GM19328 (cell line): Measurements from ENCODE around the gene CCND1.
"Not testable (repeated sequence)": the region's sequence is repeated elsewhere in the genome, so short reads cannot be mapped to it uniquely, and the experiment has no call there.

ENCODE experiments used
- ATAC-seq: cut with Tn5 transposase; IDR thresholded peaks from one replicate; pipeline ENCODE4 v1.9.1; 2021; ENCODE audit warnings: mild to moderate bottlenecking, moderate library complexity; ENCODE audit not compliant: unreplicated experiment

CCND1 gene

DNA sequence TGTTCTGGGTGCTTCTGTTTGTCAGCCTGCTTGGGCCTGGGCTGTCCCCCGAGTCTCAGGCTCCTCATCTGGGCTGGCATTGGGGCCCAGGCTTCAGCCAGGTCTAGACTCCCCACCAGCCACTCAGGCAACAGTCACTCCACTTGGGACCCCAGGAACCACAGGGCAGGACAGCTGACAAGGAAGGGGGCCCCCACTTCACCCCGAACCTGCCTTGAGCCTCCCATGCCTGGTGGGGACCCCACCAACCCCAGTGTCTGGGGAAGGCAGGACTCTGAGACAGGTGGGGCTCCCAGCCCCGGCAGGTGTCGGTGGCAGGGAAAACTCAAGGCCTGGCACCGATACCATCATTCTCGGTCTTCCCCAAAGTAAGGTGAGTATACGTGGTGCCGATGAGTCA is 45.9 kb downstream of the CCND1 start:
- no peak for ATAC-seq

DNA sequence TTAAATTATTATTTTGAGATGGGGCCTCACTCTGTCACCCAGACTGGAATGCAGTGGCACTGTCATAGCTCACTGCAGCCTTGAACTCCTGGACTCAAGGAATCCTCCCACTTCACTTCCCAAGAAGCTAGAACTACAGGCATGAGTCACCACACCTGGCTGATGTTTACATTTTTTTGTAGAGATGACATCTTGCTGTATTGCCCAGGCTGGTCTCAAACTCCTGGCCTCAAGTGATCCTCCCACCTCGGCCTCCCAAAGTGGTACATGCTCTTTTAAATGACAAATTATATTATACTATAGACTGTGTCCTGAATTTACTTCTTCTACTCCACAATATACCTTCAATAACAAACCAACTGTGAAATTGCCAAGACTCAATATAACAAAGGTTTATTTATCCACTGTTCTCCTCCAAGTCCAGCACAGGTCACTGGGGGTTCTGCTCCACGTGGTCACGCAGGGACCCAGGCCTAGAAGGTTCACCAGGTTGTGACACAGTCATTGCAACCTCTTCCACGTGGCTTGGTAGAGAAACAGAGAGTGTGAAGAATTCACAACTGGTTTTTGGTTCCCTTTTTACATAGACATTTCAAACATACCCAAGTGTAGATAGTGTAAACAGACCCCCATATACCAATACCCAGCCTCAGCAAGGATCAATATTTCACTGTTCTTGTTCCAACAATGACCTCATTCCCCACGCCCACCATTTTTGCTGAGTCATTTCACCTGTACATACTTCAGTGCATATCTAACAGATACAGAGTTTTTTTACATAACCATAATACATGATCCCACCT is 47.2 kb downstream of the CCND1 start:
- ATAC-seq = not testable (repeated sequence)

- ATAC-seq = no peak
These were observed 48.7 kb downstream of the CCND1 start for GRCh38 chr11:69689484-69690319.

DNA sequence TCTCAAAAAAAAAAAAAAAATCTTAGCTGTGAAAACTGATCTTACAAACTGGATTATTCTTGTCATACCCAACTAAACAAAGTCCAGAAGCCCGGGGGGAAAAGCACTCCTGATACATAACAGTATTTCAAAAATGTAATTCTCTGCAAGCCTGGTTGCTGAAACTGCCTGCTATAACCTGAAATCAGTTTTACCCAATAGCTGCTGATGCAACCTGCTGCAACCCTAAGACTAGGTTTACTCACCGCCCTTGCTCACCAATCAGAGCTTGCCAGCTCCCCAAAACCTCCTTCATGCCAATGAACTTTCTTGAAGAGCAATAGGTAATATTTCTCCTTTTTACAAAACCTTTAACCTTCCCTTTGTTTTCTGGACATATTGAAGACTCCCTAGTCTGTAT is 50.5 kb downstream of the CCND1 start:
- no peak for ATAC-seq

DNA sequence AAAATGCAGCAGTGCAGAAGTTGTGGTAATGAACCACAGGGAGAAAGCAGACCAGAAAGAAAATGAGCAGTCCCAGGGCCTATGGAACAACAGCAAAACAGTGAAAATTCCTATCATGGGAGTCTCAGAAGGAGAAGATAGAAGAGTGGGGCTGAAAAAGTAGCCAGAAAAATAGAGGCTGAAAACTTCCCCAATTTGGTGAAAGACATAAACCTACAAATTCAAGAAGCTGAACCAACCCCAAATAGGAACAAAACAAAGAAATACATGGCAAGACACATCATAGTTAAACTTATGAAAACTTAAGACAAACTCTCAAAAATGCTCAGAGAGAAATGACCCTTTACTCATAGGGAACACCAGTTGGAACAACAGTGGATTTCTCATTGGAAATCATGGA is 51.5 kb downstream of the CCND1 start:
- no peak for ATAC-seq

DNA sequence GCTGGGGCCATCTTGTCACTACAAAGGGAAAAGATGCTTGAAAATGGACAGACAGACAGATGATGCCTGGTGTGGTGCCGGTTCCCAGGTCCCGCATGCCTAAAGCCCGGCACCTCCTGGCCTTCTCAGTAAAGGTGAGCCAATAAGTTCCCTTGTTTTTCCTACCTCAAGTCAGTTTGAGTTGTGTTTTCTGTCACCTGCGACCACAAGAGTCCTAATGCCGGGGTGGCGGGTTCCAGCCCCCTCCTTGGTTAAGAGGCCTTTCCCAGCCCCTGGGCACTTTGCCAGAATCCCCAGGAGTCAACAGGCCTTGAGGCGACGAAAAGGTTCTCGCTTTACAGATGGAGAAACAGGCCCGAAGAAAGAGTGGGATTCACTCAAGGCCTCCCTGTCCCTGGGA is 53.8 kb downstream of the CCND1 start:
- no peak for ATAC-seq

GRCh38 chr11:69695581-69695980 is 54.6 kb downstream of the CCND1 start:
- no peak for ATAC-seq

DNA sequence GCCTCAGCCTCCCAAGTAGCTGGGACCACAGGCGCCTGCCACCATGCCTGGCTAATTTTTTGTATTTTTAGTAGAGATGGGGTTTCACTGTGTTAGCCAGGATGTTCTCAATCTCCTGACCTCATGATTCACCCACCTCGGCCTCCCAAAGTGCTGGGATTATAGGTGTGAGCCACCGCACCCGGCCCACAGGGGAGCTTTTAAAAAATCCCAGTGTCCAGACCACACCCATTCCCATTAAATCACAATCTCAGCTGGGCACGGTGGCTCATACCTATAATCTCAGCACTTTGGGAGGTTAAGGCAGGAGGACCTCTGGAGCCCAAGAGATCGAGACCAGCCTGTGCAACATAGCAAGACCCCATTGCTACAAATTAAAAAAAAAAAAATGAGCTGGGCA is 55.0 kb downstream of the CCND1 start:
- not testable (repeated sequence) for ATAC-seq

GRCh38 chr11:69696749-69697468 is 56.0 kb downstream of the CCND1 start:
- ATAC-seq = no peak

DNA sequence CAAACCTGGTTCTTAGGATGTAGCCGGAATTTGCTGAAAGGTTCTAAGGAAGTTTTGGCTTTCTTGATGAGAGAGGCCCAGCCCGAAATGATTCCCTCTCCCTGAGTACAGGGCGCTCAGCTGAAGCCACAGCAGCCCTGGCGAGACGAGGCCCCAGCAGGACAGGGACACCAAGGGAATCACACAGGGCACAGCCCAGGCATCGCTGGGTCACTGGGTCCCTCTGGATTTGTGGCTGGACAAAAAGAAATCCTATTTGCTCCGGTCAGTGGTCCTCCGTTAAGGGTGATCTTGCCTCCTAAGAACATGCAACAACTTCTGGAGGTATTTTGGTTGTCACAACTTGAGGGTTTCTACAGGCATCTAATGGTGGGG is 56.5 kb downstream of the CCND1 start:
- ATAC-seq = no peak

DNA sequence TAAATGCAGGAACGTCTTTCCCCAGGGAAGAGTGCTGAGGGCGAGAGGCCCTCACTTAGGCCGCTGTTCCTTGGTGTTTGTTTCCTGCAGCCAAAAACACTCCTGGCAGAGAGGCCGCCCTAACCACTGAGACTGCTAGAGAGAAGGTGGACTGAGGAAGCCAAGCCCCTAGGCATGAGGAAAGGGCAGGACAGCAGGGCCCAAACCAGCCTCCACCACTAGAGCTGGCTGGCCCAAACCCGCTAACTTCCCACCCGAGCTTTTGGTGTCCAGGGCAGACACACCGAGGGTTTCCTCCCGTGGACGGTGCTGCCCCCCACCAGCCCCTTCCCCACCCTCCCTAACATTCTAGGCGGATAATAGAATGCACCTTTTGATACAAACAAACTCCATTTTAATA is 56.9 kb downstream of the CCND1 start:
- ATAC-seq = no peak

DNA sequence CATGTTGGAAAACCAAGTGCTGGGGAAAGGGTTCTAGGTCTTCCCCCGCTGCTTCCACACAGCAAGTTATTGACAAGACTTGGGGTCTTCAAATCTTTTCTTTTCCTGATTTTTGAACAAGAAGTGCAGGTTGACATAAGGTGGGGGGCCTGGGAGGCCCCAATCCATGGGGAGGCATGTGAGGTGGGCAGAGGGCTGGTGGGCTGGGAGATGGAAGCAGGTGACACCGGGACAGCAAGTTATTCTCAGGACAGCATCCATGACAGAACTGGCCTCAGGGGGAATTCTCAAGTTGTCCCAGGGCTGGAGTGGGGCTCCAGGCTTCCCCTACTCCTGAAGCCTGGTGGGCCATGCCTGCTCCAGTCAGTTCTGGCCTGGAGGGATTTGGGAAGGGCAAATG is 57.4 kb downstream of the CCND1 start:
- no peak for ATAC-seq

- ATAC-seq = no peak
These were observed 58.3 kb downstream of the CCND1 start for GRCh38 chr11:69699213-69699612.

- ATAC-seq = no peak
These were observed 59.6 kb downstream of the CCND1 start for GRCh38 chr11:69700278-69701140.

DNA sequence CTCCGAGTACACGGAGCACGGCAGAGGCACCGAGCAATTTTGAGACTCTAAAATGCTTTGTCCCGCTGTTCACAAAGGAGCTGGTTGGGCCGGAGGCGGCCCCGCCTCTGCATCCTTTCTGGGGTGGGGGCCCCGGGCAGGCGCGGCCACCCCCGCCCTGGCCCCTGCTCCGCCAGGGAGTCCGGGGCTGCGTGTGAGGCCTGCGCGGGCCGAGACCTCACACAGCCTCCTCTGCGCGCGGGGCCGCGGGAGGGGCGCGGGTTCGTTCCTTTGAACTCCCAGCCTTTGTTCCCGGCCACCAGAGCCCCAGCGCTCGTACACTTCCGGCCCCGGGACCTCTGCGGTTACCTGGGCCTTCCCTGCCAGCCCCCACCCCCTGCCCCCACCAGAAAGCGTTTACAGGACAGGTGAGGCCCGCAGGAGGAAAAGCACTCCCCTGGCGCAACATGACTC is 61.3 kb downstream of the CCND1 start:
- ATAC-seq = no peak

DNA sequence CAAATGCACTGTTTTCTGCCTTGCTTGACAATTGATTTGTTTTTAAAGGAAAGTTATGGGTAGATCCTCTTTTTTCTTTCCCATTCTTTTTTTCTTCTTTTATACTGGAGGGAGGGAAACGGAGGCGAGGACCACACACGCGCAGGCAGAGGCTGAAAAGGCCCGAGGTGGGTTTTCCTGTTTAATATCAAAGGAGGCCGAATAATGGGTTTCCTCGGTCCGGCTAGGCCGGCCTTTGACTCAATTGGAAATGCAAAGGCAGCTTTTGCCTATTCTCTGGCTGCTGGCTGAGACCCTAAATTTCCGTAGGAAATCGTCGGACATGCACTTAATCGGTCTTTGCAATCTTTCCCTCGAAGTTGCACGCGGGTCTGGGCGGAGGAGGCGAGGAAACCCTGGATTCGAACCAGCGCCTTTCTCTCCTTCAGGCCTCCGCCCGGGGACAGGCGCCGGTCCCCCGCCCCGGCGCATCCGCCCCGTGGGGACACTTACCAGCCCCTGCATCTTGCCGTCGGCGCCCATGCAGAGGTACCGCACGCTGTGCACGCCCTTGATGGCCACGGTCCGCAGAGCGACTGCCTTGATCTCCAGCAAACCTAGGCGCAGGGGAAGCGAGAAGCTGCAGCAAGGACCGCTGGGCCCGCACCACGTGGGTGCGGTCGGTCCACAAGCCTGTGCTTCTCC is 62.0 kb downstream of the CCND1 start:
- ATAC-seq = no peak

DNA sequence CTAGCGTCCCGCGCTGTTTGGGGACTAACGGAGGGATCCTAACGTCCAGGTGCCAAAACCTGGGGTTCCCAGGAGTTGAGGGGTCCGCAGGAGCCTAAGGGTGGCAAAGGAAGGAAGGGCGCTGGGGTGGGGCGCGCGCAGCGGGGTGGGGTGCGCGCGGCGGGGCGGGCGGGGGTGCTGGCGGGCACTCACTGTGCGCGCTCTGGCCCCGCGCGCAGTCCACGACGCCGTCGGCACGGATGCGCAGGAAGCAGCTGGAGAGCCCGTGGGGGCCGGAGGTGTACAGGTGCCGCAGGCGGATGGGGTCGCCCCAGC is 62.5 kb downstream of the CCND1 start:
- ATAC-seq = no peak
